GF-D8 (cell line): ENCODE measurements around the gene CNDP2.
A peak's percentile ranks its signal among the peaks of the same experiment; 100 is the strongest.
"Not testable (repeated sequence)": the region's sequence is repeated elsewhere in the genome, so short reads cannot be mapped to it uniquely, and the experiment has no call there.

Experiments used
- DNase-seq: peaks from one replicate; lab custom pipeline; 2025; lab: John Stamatoyannopoulos, UW

CNDP2 gene

DNA sequence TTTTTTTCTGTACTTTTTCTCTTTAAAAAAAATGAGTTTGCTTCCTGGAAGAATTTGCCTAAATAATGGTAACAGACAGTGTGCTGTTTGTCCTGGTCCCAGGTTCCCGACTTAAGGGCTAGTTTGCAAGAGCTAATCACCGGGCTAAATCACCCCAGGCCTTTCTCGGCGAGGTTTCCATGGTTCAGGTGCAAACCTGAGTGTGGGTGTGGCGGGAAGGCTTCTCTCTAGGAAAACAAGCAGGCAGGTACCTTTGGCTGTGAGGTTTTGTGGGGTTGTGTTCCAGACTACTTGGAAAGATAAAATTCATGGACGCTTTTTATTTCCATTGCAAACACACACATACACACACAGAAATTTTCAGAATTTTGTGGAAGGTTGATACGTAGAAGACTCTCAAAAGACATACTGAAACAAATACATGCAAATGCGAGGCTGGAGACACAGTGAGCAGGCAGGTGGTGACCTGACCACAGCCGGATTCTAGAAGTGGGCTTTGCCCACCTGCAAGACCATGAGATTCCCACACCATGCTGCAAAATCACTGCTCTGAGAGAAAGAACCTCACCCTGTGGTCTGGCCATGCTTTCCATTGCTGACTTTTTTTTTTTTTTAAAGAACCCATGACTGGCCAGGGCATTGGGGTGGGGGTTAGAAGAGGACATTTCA, 39.0 kb downstream of the CNDP2 start:
- no peak for DNase-seq

DNA sequence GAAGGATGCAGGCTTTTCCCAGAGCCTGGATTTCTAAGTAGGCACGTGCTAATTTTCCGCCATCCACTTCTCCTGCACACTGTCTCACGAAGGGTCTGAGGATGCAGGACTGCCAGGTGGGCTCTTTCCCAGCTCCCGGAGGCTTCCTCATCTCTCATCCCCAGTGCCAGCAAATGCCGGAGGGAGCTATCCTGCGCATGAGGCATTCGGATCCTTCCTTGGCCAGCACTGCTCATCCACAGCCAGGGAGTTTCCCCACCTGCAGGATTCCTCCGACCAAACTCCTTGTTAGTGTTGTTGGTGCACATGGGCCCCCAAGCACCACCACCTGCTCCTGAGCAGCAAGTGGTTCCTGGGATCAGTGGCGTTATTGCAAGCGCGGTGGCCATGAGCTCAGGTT, 43.1 kb downstream of the CNDP2 start:
- DNase-seq, result no peak

DNA sequence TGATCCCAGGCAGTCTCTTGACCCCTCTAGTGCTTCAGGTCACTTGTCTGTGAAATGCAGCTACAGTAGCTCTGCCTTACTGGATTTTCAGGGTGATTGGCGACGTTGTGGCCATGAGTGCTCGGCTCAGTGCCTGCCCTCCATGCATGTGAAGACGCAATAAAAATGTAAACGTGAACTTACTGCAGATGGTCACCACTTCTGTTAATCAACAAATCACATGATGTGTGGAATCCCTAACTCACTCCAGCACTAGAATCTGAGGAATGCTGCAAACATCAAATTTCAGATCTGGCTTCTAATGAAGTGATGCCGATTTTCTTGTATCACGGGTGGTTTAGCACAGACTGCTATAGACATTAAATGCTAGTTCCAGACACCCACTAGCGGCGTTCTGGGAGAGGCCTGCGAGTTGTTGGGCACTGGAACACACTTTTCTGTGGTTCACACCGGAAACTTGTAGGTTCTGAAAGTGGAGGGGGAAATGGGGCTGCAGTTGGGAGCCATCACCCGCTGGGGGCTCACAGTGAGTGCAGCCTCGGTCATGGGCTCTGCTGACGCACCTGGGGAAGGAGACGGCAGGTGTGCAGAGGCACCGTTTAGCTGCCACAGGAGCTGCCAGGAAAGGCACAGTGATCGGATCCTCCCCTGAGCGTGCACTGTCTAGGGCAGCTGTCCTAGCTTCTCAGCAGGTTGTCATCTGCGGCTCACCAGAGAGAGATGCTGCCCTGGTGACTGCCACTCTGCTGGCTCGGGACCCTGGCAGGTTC, 44.7 kb downstream of the CNDP2 start:
- no peak for DNase-seq

DNA sequence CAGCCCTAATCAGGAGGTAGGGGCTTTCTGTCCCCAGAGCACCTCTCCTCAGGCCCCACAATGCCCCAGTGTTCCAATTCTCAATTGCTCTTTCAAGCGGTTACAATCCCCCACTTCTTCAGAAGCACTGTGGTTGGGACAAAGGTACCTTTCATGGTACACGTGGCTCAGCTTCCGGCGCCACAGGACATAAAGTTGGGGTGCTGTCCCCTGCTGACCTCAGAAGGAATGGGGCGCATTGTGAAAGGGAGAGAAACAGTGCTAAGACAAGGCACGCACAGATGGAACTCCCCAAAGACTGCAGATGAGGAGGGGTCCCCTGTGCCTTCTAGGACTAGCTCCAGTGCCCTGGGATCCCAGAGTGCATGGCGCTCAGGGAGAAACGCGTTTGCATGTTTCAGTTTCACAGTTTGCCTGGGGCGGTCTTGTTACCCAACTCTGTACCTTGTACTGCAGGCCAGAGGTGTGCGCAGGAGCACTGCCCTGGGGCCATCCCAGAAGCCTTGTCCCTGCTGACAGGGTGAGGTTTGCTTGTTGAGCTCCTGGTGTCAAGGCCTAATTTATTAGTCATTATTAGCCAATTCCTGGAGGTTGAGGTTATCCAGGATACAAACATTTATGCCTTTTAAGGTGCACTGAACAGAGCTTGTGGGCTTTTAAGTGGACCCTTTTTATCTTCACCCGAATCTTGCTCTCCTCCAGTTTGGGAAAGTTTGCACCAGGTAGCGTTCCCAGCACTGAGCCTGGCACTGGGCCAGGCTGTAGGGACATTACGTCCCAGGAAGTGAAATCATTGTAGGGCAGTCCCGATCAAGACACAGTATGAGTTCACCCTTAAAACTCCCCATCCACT, 45.8 kb downstream of the CNDP2 start:
- DNase-seq, result no peak

DNA sequence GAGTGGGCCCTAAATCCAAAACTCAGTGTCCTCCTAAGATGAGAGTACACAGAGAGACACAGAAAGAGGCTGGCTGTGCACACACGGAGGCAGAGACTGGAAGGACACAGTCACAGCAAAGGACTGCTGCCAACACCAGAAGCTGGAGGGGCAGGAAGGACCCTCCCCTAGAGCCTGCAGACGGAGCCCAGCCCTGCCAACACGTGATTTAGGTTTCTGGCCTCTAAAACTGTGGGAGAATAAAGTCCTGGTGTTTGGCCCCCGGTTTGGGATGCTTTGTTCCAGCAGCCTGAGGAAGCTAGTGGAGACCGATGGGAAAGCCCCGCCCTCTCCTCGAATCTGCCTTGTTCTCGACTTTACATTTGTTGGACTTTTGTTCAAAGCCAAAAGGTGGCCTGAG, 48.7 kb downstream of the CNDP2 start:
- no peak for DNase-seq

DNA sequence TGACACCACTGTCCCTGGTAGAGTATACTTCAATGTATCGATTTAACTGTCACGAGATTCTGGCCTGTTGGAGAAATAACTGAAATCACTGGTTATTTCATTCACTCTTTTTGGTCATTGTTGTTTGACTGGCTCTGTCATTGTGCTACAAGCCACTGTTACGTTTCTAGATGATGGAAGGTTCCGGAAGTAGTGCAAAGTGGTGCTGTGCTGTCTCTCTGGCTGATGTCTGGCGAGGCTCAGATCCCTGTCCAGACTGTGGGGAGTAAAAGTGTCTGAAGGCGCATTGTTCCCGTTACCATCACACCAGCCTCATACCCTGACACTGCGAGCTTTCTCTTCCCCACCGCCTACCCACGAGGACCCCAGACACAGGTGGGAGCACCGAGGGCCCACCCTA, 49.8 kb downstream of the CNDP2 start:
- no peak for DNase-seq

DNA sequence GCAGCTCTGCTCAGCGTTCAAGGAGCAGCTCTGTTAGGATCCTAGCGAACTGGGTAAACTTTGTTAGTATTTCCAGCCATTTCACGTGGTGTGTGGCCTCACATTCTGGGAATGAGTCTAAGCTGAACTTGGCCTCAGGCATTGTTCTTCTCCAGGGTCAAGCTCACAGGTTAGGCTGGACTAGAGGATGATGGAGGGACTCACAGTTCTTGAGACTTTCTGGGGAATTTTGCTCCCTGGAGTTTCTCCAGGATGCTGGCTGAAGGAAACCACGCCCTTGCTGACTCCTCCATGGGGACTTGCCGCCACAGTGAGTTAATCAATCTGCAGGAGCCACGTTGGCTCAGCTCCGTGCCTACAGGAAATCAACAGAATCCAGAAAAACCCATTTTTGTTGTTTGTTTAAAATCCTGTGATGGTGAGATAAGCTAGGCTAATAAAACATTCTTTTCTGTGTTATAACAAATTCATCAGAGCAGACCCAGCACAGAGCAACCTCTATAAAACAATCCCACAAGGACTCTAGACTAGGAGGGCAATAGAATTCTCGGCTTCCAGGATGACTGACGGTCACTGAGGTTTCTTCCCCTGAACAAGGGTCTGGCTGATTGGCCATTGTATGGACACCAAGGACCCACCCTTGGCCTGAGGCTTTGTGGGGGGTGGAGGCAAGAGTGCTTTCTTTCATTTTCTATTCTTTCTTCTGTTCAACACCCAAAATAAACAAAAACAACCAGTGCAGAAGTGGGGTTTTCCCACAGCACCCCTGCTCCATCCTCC, 50.8 kb downstream of the CNDP2 start:
- DNase-seq, result no peak

DNA sequence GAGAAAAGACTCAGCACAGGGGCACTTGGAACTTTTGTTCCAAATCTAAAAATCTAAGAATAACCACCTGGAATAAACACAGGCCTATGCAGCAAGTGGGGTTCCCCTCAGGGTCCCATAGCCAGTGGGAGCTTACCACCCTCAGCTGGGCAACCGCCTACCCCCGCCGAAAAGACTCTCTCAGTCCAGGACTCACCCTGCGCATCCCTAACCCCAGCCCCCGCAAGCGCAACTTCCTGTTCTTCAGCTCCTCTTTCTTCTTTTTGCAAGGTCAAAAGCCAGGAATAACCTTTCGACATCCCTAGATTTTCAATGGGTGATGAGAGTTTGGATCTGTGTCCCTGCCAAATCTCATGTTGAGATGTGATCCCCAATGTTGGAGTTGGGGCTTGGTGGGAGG, 51.7 kb downstream of the CNDP2 start:
- no peak for DNase-seq

DNA sequence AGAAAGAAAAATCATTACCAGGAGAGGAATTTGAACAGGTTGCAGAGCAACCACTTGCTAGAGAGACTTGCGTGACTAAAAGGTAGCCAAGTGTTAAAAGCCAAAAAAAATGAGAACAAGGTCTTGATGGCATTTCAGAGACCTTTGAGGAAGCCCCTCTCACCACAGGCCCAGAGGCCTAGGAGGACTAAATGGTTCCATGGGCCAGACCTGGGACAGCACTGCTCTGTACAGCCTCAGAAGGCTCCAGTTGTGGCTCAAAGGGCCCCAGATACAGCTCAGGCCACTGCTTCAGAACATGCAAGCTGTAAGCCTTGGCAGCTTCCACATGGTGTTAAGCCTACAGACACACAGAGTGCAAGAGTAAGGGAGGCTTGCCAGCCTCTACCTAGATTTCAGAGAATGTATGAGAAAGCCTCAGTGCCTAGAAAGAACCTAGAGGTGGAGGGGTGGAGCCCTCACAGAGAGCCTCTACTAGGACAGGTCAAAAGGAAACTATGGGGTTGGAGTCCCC, 53.5 kb downstream of the CNDP2 start:
- DNase-seq, result no peak

DNA sequence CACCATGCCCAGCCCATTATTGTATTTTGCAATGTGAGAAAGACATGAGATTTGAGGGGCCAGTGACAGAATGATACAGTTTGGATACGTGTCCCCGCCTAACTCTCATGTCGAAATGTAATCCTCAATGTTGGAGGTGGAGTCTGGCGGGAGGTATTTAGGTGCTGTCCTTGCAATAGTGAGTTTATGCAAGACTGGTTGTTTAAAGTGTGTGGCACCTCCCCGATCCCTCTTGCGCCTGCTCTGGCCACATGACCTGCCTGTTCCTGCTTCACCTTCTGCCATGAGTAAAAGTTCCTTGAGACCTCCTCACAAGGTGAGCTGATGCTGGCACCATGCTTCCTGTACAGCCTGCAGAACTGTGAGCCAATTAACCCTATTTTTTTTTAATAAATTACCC, 54.7 kb downstream of the CNDP2 start:
- no peak for DNase-seq

DNA sequence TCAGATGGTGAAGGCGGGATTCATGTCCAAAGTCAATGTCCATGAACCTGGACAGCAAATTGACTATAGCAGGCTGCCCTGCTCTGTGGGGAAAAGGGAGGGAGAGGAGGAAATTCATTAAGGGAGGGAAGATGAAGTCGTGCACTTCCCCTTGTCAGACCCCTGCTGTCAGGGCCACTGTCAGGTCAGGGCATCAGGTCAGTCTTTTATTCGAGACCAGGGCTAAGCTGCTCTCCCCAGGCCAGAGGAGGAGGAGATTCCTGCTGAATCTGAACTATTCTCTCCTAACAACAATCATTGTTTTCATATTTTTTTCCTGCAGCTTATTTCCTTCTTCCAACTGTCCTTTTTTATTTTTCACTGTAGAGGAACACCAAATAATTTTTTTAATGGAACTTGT, 55.3 kb downstream of the CNDP2 start:
- no peak for DNase-seq

DNA sequence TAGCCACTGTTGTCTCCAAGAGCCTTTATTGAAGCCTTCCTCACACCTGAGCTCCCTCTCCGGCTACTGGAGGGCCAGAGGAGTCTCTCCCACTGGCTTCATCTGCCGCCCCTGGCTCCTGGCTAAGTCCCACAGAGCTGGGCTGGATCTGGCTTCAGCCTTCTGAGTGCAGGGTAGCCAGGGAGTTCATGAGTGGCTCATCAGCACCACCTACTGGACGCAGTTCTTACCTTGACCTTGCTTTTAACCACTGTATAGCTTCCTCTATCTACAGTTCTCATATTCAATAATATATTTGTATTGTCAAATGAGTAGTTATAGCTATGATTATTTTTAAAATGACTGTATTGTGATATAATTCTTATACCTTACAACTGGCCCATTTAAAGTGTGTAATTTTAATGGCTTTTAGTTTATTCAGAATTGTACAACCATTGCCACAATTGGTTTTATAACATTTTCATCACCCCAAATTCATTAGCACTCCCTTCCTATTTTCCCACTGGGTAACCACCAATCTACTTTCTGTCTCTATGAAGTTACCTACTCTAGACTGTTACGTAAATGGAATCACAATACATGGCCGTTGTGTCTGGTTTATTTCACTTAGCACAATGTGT, 55.9 kb downstream of the CNDP2 start:
- peak; percentile 62 for DNase-seq

DNA sequence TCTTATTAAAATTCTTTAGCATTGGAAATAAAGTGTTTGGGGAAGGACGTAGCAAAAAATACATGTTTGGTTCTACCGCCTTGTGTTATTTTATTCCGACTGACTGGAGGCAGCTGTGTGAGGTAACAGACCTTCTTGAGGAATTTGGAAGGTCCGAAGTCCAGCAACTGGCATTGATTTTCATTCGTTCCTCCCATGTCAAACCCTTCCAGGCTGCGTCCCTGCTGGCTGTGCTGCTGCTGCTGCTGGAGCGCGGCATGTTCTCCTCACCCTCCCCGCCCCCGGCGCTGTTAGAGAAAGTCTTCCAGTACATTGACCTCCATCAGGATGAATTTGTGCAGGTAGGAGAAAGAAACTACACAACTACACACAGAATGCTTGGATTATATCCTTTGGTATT, 60.0 kb downstream of the CNDP2 start:
- DNase-seq, result no peak

DNA sequence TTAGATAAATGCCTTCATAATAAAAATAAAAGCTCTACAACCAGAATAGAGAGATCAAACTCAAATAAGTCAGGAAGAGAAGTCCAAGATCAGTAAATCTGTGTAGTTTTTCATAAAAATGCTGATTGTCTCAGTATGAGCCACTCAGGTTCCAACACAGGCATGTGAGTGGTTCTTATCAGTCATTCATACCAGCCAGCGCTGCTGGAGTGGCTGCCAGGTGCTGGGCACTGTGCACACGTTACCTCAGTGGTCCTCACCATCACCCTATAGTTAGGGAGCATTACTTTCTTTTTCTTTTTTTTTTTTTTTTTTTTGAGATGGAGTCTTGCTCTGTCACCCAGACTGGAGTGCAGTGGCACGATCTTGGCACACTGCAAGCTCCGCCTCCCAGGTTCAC, 61.9 kb downstream of the CNDP2 start:
- no peak for DNase-seq

DNA sequence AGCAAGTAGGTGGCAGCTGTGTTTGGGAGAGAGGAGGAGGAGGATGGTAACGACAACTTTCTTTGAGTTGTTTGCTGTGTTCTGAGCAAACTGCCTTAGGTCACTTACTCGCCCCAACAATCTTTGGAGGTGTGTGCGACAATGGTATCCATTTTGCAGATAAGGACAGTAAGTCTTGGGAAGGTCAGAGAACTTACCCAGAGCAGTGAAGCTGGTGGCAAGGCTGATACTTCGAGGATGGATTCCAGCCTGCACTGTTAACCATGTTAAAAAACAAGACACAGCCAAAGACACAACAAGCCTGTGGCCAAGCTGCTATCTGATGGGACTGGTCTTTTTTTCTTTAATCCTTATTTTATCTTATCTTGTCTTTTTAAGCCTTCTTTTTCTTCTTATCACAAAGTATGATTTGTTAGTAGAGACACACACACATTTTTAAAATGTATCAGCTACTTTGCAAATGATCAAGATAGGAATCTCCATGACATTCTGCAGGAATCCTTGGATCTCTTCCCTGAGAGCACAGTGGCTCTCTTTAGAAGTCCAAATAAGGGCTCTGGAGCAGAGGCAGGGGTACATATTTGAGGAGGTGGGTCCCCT, 66.1 kb downstream of the CNDP2 start:
- no peak for DNase-seq

DNA sequence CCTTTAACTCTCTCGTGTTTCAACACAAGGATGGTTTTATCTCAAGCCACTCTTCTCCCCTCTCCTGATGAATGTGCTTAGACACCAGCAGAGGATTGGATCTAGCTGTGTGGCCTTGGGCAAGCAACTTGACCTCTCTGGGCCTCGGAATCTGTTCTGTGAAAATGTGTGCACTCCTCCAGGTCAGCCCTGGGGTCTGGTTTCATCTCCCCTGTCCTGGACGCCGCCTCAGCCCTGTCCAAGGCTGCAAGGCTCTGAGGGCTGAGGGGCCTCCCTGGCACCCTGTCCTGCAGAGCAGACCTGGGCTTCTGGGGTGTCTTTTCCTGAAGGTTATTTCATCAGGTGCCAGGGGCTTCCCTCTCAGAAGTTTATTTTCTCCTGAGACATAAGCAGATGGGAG, 66.6 kb downstream of the CNDP2 start:
- DNase-seq, result no peak

DNA sequence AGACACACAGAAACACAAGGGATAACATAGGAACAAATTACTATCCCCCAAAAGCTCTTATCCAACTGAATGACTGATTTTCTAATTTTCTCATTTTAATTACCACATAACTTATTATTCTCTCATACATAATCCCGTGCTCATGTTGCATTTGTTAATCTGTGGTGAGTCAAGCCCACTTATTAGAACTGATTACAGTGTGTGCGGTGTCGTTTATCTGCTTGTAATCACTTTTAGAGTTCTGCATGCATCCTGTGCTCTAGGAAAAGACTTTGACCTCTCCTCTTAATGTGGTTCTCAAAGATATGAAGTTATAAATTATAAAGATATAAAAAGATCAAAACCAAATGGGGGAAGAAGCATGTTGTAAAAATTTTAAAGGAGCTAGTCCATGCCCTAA, 67.8 kb downstream of the CNDP2 start:
- no peak for DNase-seq

DNA sequence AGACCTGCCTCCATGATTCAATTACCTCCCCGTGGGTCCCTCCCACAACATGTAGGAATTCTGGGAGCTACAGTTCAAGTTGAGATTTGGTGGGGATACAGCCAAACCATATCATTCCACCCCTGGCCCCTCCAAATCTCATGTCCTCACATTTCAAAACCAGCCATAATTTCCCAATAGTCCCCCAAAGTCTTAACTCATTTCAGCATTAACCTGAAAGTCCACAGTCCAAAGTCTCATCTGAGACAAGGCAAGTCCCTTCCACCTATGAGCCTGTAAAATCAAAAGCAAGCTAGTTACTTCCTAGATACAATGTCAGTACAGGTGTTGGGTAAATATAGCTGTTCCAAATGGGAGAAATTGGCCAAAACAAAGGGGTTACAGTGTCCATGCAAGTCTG, 69.0 kb downstream of the CNDP2 start:
- DNase-seq, result not testable (repeated sequence)

DNA sequence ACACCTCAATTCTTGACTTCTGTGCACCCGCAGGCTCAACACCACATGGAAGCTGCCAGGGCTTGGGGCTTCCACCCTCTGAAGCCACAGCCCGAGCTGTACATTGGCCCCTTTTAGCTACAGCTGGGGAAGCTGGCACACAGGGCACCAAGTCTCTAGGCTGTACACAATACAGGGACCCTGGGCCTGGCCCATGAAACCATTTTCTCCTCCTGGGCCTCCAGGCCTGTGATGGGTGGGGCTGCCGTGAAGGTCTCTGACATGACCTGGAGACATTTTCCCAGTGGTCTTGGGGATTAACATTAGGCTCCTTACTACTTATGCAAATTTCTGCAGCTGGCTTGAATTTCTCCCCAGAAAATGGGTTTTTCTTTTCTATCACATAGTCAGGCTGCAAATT, 69.8 kb downstream of the CNDP2 start:
- not testable (repeated sequence) for DNase-seq

DNA sequence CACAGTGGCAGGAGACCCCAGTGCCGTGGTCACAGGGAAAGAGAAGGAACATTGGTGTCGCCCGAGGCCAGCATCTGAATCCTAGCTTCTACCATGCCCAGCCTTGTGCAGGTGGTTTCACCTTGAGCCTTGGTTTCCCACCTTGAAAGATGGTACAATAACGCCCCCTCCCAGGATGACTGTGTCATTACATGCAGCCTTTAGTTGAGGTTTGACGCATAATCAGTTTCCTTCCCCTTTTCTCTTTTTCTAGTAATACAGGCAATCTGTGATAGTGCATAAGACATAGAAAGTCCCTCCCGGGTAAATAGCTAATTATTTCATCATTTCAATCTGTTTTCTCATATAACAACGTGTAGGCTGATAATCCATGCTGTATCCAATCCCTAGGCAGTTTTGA, 71.7 kb downstream of the CNDP2 start:
- DNase-seq, result no peak

DNA sequence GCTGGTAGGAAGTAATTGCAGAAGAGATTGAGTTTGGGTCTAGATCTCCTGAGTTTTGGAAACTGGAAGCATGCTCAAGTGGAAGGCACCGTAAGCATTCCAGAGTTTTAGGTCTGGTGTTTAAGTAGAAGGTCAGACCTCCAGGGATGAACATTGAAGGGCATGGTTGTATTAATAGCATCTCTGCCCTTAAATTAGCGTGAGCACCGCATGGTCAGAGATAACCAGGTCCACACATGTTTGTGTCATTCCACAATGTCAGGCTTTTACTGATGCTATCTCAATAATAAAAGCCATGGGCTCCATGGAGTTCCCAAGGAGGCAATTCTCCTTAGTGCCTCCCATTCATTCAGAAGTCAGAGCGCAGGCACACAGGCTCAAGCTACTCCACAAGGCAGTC, 73.2 kb downstream of the CNDP2 start:
- DNase-seq, result no peak
